Tibial nerve (tissue), 4 donors: ENCODE measurements around the gene PROS1.

Experiments used
- EP300 ChIP-seq, 2 donors: sonication (generic); formaldehyde crosslinking; IDR thresholded peaks; one replicate each; pipeline ENCODE4 v1.6.1; 2017; ENCODE audit warnings: antibody characterized with exemption in 2 of 2, mild to moderate bottlenecking in 1 of 2
- POLR2A ChIP-seq, 2 donors: fragments of 450-650 bp; IDR thresholded peaks; one replicate each; pipeline ENCODE4 v1.6.1; 2017; ENCODE audit warnings: antibody characterized with exemption in 2 of 2, mild to moderate bottlenecking in 2 of 2, moderate library complexity in 2 of 2
- TF ChIP-seq, protein P1 (sequence below), 5 experiments: fragments of 200-600 bp in 3 of 5; fragments of 450-650 bp in 2 of 5; sonication (generic) in 3 of 5; IDR thresholded peaks; one replicate each; pipeline ENCODE4 v1.5.1; 2016 to 2019; ENCODE audit warnings: antibody characterized with exemption in 5 of 5, mild to moderate bottlenecking in 3 of 5, moderate library complexity in 2 of 5

- TF ChIP-seq, protein P1, sequence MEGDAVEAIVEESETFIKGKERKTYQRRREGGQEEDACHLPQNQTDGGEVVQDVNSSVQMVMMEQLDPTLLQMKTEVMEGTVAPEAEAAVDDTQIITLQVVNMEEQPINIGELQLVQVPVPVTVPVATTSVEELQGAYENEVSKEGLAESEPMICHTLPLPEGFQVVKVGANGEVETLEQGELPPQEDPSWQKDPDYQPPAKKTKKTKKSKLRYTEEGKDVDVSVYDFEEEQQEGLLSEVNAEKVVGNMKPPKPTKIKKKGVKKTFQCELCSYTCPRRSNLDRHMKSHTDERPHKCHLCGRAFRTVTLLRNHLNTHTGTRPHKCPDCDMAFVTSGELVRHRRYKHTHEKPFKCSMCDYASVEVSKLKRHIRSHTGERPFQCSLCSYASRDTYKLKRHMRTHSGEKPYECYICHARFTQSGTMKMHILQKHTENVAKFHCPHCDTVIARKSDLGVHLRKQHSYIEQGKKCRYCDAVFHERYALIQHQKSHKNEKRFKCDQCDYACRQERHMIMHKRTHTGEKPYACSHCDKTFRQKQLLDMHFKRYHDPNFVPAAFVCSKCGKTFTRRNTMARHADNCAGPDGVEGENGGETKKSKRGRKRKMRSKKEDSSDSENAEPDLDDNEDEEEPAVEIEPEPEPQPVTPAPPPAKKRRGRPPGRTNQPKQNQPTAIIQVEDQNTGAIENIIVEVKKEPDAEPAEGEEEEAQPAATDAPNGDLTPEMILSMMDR (IDR thresholded peaks at IDR 0.05), result no peak
- TF ChIP-seq POLR2A (IDR thresholded peaks at IDR 0.05), result no peak
- TF ChIP-seq EP300 (IDR thresholded peaks at IDR 0.05), result no peak
Measured at GRCh38 chr3:94001191-94001590, 27.5 kb upstream of the PROS1 start.
